ENCODE results near the gene POU4F2.

POU4F2 gene, protein sequence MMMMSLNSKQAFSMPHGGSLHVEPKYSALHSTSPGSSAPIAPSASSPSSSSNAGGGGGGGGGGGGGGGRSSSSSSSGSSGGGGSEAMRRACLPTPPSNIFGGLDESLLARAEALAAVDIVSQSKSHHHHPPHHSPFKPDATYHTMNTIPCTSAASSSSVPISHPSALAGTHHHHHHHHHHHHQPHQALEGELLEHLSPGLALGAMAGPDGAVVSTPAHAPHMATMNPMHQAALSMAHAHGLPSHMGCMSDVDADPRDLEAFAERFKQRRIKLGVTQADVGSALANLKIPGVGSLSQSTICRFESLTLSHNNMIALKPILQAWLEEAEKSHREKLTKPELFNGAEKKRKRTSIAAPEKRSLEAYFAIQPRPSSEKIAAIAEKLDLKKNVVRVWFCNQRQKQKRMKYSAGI

GRCh38 chr4:146638786-146639505 lies at the start of gene POU4F2:
POU4F2 (plus strand) TSS chr4:146638893; CDS start chr4:146639141, 248 bp downstream.
- no peak for DNase-seq

GRCh38 chr4:146590801-146591200 lies 47.9 kb upstream of the POU4F2 start:
- DNase-seq, result no peak

DNA sequence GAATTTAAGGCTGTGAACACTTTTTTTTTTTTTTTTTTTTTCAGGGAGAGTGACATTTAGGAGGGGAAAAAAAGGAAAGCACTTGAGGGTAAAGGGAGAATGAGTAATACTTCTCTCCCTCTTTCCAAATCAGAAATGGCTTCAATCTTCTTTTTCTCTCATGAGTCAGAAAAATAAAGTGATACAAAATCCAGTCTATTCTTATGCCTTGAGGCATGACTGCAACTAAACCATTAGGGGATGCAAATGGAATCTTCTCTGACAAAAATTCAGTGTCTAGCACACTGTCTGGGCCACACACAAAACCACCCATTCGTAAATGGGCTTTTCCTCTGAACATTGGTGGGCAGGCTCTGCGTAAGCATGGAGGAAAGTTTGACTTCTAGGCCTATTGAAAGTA lies 46.7 kb upstream of the POU4F2 start:
- DNase-seq, result no peak

GRCh38 chr4:146632770-146633470 lies 5.8 kb upstream of the POU4F2 start:
- no peak for DNase-seq

DNA sequence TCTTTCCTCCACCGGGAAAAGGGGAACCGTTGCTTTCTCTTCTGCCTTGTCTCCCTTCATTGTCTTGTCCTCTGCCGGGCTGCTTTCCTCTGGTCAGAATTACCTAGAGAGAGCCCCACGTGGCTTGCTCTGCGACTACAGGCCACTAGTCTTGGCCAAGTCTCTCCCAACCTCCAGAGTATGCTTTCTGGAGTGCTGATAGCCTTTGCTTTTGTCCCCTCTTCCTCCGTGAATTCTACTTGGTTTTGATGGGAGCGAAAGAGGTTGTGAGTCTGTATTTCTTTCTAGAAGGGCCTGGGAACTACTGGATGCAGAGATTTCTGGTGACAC lies 5.3 kb upstream of the POU4F2 start:
- no peak for DNase-seq

GRCh38 chr4:146634825-146635224 lies 3.9 kb upstream of the POU4F2 start:
- no peak for DNase-seq

DNA sequence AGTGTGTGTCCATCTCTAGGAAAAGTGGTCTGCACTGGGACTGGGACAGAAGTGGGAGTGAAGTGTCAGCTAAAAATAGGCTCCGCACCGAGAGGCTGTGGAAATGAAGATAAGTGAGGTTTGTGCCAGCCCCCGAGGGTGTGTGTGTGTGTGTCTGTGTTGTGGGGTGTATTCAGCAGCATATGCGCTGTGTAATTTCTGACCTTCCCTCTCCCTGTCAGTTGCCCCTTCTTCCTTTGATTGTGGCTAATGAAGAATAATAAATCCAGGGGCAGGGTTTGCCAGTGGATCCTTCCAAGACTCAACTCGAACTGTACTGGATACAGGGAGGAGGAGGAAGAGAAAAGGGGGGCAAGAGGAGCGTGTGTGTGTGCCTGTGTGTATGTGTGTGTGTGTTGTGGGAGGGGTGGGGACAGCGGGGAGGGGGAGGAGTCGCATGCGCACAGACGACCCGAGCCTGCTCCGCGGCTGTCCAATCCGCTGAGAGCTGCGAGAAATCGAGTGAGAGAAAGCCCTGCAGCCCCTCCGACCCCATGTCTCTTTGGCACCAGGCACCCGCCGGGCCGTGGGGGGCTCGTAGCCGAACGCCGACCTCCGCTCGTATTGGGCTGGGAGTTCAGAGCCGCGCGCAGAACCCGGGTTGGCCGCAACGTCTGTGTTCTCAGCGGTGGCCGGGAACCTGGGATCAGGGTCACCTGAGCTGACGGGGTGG lies 916 bp upstream of the POU4F2 start:
- DNase-seq, result no peak

DNA sequence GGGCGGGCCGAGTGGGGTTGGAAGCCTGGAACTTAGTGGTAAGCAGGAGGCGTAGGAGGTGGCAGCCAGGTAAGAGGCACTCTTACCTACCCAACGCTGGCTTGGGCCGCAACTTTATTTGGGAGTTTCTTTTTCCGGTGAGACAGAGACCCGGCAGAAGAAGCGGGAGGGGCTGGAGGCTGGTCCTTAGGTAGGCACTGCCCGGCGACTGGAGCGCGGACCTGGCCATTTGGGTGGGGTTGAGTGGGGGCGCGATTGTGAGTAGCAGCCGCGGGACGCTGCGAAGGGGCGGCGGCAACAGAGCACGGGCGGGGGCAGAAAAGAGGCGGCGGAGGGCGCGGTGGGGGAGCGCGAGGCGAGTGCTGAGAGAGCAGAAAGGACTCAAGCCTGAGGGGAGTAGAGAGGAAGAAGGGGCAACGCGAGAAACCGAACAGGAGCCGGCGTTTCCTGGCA lies 334 bp upstream of the POU4F2 start:
- no peak for DNase-seq

- no peak for DNase-seq
Observed at GRCh38 chr4:146639506-146639932, 826 bp downstream of the POU4F2 start.

- DNase-seq, result no peak
Observed at GRCh38 chr4:146640021-146640464, 1.4 kb downstream of the POU4F2 start.

- DNase-seq, result no peak
Observed at GRCh38 chr4:146640465-146641061, 1.9 kb downstream of the POU4F2 start.

DNA sequence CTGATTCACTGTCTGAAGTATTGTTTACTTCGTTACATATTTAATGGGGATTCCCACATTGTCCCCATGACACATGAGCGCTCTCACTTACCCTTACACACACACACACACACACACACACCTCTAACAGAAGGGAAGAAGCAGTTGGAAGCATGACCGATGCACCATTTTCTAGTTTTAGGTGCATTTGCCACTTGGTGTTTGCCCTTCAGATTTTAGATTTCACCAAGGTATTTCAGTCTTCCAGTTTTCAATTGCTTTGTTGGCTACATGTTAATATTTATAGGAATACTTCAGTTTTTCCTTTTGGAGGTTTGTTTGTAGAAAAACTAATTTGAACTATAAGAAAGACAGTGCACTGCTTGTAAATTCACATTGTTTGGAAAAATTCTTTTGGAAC lies 3.1 kb downstream of the POU4F2 start:
- DNase-seq, result no peak

- no peak for DNase-seq
Observed at GRCh38 chr4:146643812-146644401, 5.2 kb downstream of the POU4F2 start.

GRCh38 chr4:146645921-146646320 lies 7.2 kb downstream of the POU4F2 start:
- no peak for DNase-seq

GRCh38 chr4:146646593-146647325 lies 8.1 kb downstream of the POU4F2 start:
- DNase-seq, result no peak

DNA sequence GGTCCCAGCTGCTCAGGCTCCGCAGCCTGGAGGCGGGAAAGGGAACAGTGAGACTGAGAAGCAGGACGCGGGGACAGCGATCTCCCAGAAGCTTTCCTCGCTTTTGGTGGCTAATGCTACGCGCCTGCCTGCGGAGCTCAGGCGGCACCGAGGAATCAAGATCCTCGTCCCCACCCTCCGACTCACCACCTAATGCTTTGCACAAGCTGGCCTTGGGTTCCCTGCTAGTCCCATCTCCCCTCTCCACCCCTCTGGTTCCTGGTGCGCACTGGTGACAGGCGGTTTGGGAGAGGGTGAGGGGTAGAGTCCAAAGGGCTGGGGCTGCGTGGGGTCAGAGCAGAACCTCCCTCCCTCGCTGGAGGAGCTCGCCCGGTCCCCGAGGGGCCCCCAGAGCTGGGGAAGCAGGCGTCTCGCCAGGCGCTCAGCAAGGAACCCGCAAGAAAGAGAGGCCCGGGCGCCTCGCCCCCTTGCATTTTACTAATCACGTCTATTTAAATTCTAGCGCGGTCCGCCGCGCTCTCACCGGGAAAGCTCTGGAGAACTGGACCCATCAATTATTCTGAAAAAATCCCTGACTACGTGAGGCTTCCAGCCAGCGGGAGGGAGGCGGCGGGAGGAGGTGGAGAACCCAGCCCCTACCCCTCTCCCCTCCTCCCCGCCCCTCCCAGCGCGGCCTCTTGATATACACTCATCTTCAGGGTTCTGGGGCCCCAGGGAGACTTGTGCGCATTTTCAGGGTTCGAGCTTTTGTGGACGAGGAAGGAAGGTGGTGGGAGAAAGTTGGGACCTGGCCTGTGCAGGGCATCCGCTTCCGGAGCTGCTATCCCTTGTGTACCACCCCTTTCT lies 9.1 kb downstream of the POU4F2 start:
- no peak for DNase-seq

- DNase-seq, result no peak
Observed at GRCh38 chr4:146648461-146648783, 9.7 kb downstream of the POU4F2 start.

GRCh38 chr4:146649232-146649631 lies 10.5 kb downstream of the POU4F2 start:
- no peak for DNase-seq

DNA sequence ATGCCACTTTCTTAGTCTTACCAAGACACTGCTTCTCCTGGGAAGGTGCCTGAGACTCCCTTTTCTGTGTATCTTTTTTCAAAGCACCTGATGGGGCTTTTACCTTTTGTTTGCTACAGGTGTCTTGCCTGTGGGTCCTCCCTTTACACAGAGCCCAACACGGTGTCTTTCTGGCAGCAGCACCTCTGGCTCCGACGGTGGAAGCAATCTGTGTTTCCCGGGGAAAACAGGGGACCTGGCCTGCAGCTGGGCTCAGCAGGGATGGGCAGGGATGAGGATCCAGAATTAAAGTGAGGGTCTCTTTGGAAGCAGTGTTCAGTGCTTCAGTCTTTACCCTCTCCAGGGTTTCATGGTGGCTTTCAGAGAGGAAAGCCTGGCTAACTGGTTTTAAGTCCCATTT lies 11.3 kb downstream of the POU4F2 start:
- DNase-seq, result no peak

DNA sequence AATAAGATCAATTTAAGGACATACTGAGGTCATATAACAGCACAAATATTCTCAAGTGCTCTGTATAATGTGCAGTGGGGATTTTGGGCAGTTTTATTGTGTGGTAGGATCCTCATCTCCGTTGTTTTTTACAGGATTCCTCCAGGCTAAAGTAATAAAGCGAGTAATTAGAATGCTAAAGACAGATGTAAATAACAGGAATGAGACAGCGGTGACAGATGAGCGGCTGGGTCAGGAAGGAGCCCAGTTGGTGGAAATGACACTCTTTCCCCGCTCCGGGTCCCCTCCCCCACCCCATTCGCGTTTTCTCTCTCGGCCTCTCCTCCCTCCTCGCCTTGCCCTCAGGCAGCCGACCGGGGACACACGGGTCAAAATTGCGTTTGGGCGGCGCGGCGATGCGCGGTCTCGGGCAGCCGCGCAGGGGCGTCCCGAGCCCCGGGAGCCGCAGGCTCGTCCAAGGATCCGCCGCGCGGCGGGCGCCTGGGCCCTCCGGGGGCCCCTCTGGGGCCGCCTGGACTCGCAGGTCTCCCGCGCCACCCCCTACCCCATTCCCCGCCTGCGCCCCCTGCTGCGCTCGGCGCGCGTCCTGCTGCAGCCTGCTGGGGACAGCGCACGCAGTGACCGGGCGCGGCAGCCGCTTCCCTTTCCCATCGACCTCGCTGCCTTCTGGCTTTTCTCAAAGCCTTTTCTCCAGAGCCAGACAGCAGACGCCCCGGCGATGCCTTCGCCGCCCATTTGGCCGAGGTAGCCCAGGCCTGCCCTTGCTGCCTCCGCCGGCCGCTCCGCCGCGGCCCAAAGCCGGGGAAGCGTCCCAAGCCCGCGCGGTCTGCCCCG lies 16.2 kb downstream of the POU4F2 start:
- no peak for DNase-seq

Data from CD4-positive, alpha-beta T cell treated with Interleukin-10 for 1 hour (primary cell).